Mesendoderm (in vitro differentiated cells): ENCODE measurements around the gene GNAT1.

Experiments used
- DNase-seq: peaks from one replicate; pipeline ENCODE4 v3.0.0; 2013
- H2AK5ac ChIP-seq: 2 replicates; pipeline ENCODE4 v1.6.1; 2013; ENCODE audit warnings: low read length, inconsistent platforms
- H2BK120ac ChIP-seq: 2 replicates; pipeline ENCODE4 v1.6.1; 2013; ENCODE audit warnings: low read depth, mild to moderate bottlenecking, low read length, moderate library complexity, mixed read lengths
- H2BK15ac ChIP-seq: replicated peaks from 2 replicates; pipeline ENCODE4 v1.6.1; 2013; ENCODE audit warnings: low read depth, mild to moderate bottlenecking, moderate library complexity
- H2BK5ac ChIP-seq: 2 replicates; pipeline ENCODE4 v1.6.1; 2013; ENCODE audit warnings: low read length, inconsistent platforms
- H3K18ac ChIP-seq: 2 replicates; pipeline ENCODE4 v1.6.1; 2013; ENCODE audit warnings: mild to moderate bottlenecking, low read length, mixed read lengths
- H3K23ac ChIP-seq: one replicate; pipeline ENCODE4 v1.6.1; 2013; ENCODE audit warnings: low read length
- H3K27ac ChIP-seq: 2 replicates; pipeline ENCODE4 v1.5.1; 2013; ENCODE audit warnings: low read depth, mild to moderate bottlenecking, inconsistent platforms, low read length, moderate library complexity
- H3K27me3 ChIP-seq: 2 replicates; pipeline ENCODE4 v1.6.1; 2013; ENCODE audit warnings: low read length, control low read depth, mild to moderate bottlenecking, inconsistent platforms; ENCODE audit not compliant: insufficient read depth, poor library complexity
- H3K36me3 ChIP-seq: 2 replicates; pipeline ENCODE4 v1.6.1; 2013; ENCODE audit warnings: low read length, inconsistent platforms; ENCODE audit not compliant: control insufficient read depth, insufficient read depth
- H3K4ac ChIP-seq: one replicate; pipeline ENCODE4 v1.6.1; 2013; ENCODE audit warnings: low read depth, mild to moderate bottlenecking, low read length, moderate library complexity
- H3K4me1 ChIP-seq: 2 replicates; pipeline ENCODE4 v1.6.1; 2013; ENCODE audit warnings: low read depth, low read length, inconsistent platforms; ENCODE audit not compliant: control insufficient read depth
- H3K4me2 ChIP-seq: 2 replicates; pipeline ENCODE4 v1.6.1; 2013; ENCODE audit warnings: low read length
- H3K4me3 ChIP-seq: 2 replicates; pipeline ENCODE4 v1.5.1; 2013; ENCODE audit warnings: mild to moderate bottlenecking, low read length
- H3K56ac ChIP-seq: one replicate; pipeline ENCODE4 v1.6.1; 2013; ENCODE audit warnings: low read length
- H3K79me1 ChIP-seq: 2 replicates; pipeline ENCODE4 v1.6.1; 2013; ENCODE audit warnings: low read length, inconsistent platforms
- H3K79me2 ChIP-seq: 2 replicates; pipeline ENCODE4 v1.6.1; 2013; ENCODE audit warnings: mild to moderate bottlenecking, low read length; ENCODE audit not compliant: control insufficient read depth, insufficient read depth
- H3K9ac ChIP-seq: 2 replicates; pipeline ENCODE4 v1.6.1; 2013; ENCODE audit warnings: low read length, inconsistent platforms
- H4K5ac ChIP-seq: one replicate; pipeline ENCODE4 v1.6.1; 2013; ENCODE audit warnings: low read length
- H4K8ac ChIP-seq: one replicate; pipeline ENCODE4 v1.6.1; 2013; ENCODE audit warnings: low read depth, mild to moderate bottlenecking, control low read depth, low read length, moderate library complexity
- WGBS: extraction: QIAGEN DNeasy Blood & Tissue Kit; methylation state at CpG from one replicate; pipeline ENCODE4 v1.1.7; 2013; ENCODE audit warnings: low lambda C conversion rate, missing lambda C conversion rate; ENCODE audit not compliant: insufficient coverage; ENCODE audit errors: extremely low coverage; 5-methylcytosine and 5-hydroxymethylcytosine counted together

The GNAT1 gene

GRCh38 chr3:50194903-50195500 lies 3.6 kb downstream of the GNAT1 start:
- no peak overlapping the region for H3K18ac ChIP-seq
- H3K23ac ChIP-seq = no peak overlapping the region
- H2BK15ac ChIP-seq = no peak overlapping the region
- H3K4me2 ChIP-seq = no peak overlapping the region
- H3K56ac ChIP-seq = no peak overlapping the region
- H3K27ac ChIP-seq = no peak overlapping the region
- no peak overlapping the region for H4K5ac ChIP-seq
- H3K79me1 ChIP-seq = no peaks in the 10 kb centered on the region
- DNase-seq = peak; percentile 59
- no peak overlapping the region for H3K4ac ChIP-seq
- H2BK5ac ChIP-seq = no peak overlapping the region
- no peak overlapping the region for H3K4me3 ChIP-seq
- WGBS = no CpG with 5 or more reads among the region's 14 CpGs
- no peak overlapping the region for H3K9ac ChIP-seq
- H3K36me3 ChIP-seq = no peaks in the 10 kb centered on the region
- no peaks in the 10 kb centered on the region for H3K4me1 ChIP-seq
- no peak overlapping the region for H2BK120ac ChIP-seq
- H2AK5ac ChIP-seq = no peak overlapping the region
- no peaks in the 10 kb centered on the region for H3K27me3 ChIP-seq
- H4K8ac ChIP-seq = no peak overlapping the region
- H3K79me2 ChIP-seq = no peaks in the 10 kb centered on the region

GRCh38 chr3:50195501-50196252 lies 4.3 kb downstream of the GNAT1 start:
- Histone ChIP-seq H2AK5ac (no peak overlapping the region), H3K56ac (no peak overlapping the region), H3K79me1 (no peaks in the 10 kb centered on the region), H3K36me3 (no peaks in the 10 kb centered on the region), H3K4me1 (no peaks in the 10 kb centered on the region), H3K4me3 (no peak overlapping the region), H2BK5ac (no peak overlapping the region), H3K23ac (no peak overlapping the region), H3K18ac (no peak overlapping the region), H3K27me3 (no peaks in the 10 kb centered on the region), H3K79me2 (no peaks in the 10 kb centered on the region), H4K8ac (no peak overlapping the region), H3K27ac (no peak overlapping the region), H3K9ac (no peak overlapping the region), H3K4me2 (no peak overlapping the region), H4K5ac (no peak overlapping the region), H2BK15ac (no peak overlapping the region), H2BK120ac (no peak overlapping the region), H3K4ac (no peak overlapping the region)
- DNase-seq = peak; percentile 40
- WGBS = no CpG with 5 or more reads among the region's 4 CpGs

GRCh38 chr3:50196253-50196801 lies 4.9 kb downstream of the GNAT1 start:
- no peak overlapping the region for H2BK120ac ChIP-seq
- H4K8ac ChIP-seq = no peak overlapping the region
- H3K4me2 ChIP-seq = no peak overlapping the region
- no peak overlapping the region for H3K56ac ChIP-seq
- no peaks in the 10 kb centered on the region for H3K79me1 ChIP-seq
- H3K79me2 ChIP-seq = no peaks in the 10 kb centered on the region
- H3K18ac ChIP-seq = no peak overlapping the region
- no peak overlapping the region for H2BK15ac ChIP-seq
- no peak for DNase-seq
- H3K4me1 ChIP-seq = no peaks in the 10 kb centered on the region
- no peak overlapping the region for H3K23ac ChIP-seq
- H3K9ac ChIP-seq = no peak overlapping the region
- H2AK5ac ChIP-seq = no peak overlapping the region
- no peak overlapping the region for H3K4me3 ChIP-seq
- WGBS = no CpG with 5 or more reads among the region's 6 CpGs
- H3K36me3 ChIP-seq = no peaks in the 10 kb centered on the region
- no peak overlapping the region for H4K5ac ChIP-seq
- H3K27me3 ChIP-seq = no peaks in the 10 kb centered on the region
- H2BK5ac ChIP-seq = no peak overlapping the region
- H3K27ac ChIP-seq = no peak overlapping the region
- H3K4ac ChIP-seq = no peak overlapping the region

- no peak overlapping the region for H4K8ac ChIP-seq
- H3K4me3 ChIP-seq = no peak overlapping the region
- H3K27ac ChIP-seq = no peak overlapping the region
- no peak overlapping the region for H3K18ac ChIP-seq
- no peak overlapping the region for H3K4me2 ChIP-seq
- no peaks in the 10 kb centered on the region for H3K27me3 ChIP-seq
- no peak overlapping the region for H2BK5ac ChIP-seq
- DNase-seq = no peak
- no peaks in the 10 kb centered on the region for H3K36me3 ChIP-seq
- H3K23ac ChIP-seq = no peak overlapping the region
- H4K5ac ChIP-seq = no peak overlapping the region
- H2BK15ac ChIP-seq = no peak overlapping the region
- no peak overlapping the region for H3K56ac ChIP-seq
- H3K4ac ChIP-seq = no peak overlapping the region
- H3K79me1 ChIP-seq = no peaks in the 10 kb centered on the region
- no peak overlapping the region for H2BK120ac ChIP-seq
- no peak overlapping the region for H2AK5ac ChIP-seq
- WGBS = no CpG with 5 or more reads among the region's 10 CpGs
- H3K79me2 ChIP-seq = no peaks in the 10 kb centered on the region
- H3K4me1 ChIP-seq = peaks cover 2% of the 10 kb centered on the region
- no peak overlapping the region for H3K9ac ChIP-seq
Observed at GRCh38 chr3:50201573-50202315, 10.3 kb downstream of the GNAT1 start.

DNA sequence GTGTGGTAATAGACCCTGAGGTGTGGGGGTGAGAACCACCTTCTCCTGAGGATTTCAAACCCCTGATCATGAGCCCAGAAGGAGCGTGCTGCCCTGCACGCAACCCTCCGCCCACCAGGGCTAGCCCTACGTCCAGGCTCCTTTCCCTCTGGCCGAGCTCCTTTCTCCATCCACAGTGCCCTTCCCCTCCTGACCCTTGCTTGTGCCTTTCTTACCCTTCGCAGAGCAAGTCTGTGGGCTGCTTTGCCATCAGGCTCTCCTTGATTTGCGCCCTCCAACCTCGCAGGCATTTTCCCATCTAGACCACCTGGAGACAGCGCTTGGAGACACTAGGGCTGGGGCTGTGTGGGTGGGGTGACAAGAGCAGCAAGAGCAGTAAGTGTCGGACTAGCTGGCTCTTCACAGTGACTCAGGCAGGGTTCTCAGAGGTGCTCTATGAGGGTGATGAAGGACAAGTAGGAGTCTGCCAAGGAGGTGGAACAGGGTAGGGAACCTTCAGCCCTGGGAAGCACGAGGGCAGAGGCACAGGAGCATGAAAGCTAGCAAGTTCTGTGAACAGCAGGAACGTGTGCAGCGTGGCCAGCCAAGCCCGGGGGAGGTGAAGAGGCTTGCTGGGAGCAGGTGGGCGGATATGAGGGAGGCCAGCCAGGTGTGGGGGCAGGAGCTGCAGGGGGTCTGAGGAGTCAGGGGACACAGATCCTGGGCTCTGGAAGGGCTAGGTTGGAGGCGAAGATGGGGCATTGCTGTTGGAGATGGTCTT lies 11.1 kb downstream of the GNAT1 start:
- H2BK15ac ChIP-seq = no peak overlapping the region

More for the DNA sequence above, 11.1 kb downstream of the GNAT1 start:
- no peak overlapping the region for H3K9ac ChIP-seq
- no peak overlapping the region for H3K4me2 ChIP-seq
- H2BK5ac ChIP-seq = no peak overlapping the region
- H3K79me2 ChIP-seq = no peaks in the 10 kb centered on the region
- no peak overlapping the region for H4K5ac ChIP-seq
- no peak overlapping the region for H3K23ac ChIP-seq
- no CpG with 5 or more reads among the region's 16 CpGs for WGBS
- no peak overlapping the region for H4K8ac ChIP-seq
- no peak overlapping the region for H3K18ac ChIP-seq
- peaks cover 2% of the 10 kb centered on the region for H3K4me1 ChIP-seq
- H3K56ac ChIP-seq = no peak overlapping the region
- no peaks in the 10 kb centered on the region for H3K27me3 ChIP-seq
- no peaks in the 10 kb centered on the region for H3K79me1 ChIP-seq
- no peak for DNase-seq
- H3K4ac ChIP-seq = no peak overlapping the region
- H3K36me3 ChIP-seq = no peaks in the 10 kb centered on the region
- H2AK5ac ChIP-seq = no peak overlapping the region
- no peak overlapping the region for H3K4me3 ChIP-seq
- H3K27ac ChIP-seq = no peak overlapping the region
- no peak overlapping the region for H2BK120ac ChIP-seq
